GM06990 (cell line): ENCODE results near the gene DBH.

Source experiments
- DNase-seq: peaks from one replicate; pipeline ENCODE4 v3.0.0-alpha.2; 2011; ENCODE audit not compliant: insufficient read length; ENCODE audit errors: extremely low read depth
- H3K27me3 ChIP-seq: replicated peaks from 2 replicates; pipeline ENCODE4 v1.6.0; 2011; ENCODE audit warnings: low read length; ENCODE audit not compliant: control insufficient read depth, insufficient read depth
- H3K36me3 ChIP-seq: 2 replicates; pipeline ENCODE4 v1.5.1; 2011; ENCODE audit warnings: low read length; ENCODE audit not compliant: control insufficient read depth, insufficient read depth
- H3K4me3 ChIP-seq: replicated peaks from 2 replicates; pipeline ENCODE4 v1.5.1; 2011; ENCODE audit warnings: low read depth, mild to moderate bottlenecking, control low read depth, low read length
- TF ChIP-seq, protein P1 (sequence below): IDR thresholded peaks from 2 replicates; pipeline ENCODE4 v1.5.1; 2011; ENCODE audit warnings: low read length, control low read depth, mild to moderate bottlenecking, inconsistent platforms; ENCODE audit not compliant: insufficient read depth, poor library complexity, severe bottlenecking

DBH gene

DNA sequence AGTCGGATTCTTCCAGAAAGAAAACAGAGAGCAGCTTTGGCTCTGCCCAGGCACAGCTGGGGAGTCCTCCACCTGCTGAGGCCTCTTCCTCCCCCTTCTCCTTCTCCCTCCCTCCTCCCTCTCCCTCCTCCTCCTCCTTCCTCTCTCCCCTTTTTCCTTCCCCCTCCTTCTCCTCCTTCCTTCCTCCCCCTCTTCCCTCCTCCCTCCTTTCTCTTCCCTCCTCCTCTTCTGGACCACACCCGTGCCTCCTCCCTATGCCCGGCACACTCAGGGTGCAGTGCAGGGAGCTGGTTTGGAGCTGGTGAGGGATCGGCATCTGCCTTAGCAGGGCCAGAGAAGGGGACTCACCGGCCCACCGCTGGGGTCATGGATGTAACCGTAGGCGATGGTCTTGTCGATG lies 30.2 kb downstream of the DBH start:
- Histone ChIP-seq H3K27me3 (no peaks in the 10 kb centered on the region), H3K36me3 (no peaks in the 10 kb centered on the region), H3K4me3 (no peak overlapping the region)
- TF ChIP-seq, protein P1, sequence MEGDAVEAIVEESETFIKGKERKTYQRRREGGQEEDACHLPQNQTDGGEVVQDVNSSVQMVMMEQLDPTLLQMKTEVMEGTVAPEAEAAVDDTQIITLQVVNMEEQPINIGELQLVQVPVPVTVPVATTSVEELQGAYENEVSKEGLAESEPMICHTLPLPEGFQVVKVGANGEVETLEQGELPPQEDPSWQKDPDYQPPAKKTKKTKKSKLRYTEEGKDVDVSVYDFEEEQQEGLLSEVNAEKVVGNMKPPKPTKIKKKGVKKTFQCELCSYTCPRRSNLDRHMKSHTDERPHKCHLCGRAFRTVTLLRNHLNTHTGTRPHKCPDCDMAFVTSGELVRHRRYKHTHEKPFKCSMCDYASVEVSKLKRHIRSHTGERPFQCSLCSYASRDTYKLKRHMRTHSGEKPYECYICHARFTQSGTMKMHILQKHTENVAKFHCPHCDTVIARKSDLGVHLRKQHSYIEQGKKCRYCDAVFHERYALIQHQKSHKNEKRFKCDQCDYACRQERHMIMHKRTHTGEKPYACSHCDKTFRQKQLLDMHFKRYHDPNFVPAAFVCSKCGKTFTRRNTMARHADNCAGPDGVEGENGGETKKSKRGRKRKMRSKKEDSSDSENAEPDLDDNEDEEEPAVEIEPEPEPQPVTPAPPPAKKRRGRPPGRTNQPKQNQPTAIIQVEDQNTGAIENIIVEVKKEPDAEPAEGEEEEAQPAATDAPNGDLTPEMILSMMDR = no peak
- no peak for DNase-seq

DNA sequence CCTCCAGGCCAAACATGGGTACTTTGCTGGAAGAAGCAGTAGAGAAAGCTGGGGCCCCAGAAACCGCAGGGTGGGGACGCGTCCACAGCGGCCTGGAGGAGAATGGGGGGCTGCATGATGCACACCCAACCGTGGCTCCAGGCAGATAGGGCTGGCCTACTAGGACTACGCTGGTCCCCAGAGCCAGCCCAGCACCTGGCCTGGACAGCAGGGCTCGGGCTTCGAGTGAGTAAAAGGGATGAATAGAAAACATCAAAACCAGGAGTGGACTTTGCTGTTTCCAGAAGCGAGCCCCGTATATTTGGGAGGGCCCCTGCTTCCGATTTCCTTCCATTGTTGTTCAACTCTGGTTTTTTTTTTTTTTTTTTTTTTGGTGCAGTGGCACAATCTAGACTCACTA lies 30.7 kb downstream of the DBH start:
- TF ChIP-seq, protein P1 = no peak
- DNase-seq = no peak
- no peak overlapping the region for H3K4me3 ChIP-seq
- H3K36me3 ChIP-seq = no peaks in the 10 kb centered on the region
- H3K27me3 ChIP-seq = no peaks in the 10 kb centered on the region

DNA sequence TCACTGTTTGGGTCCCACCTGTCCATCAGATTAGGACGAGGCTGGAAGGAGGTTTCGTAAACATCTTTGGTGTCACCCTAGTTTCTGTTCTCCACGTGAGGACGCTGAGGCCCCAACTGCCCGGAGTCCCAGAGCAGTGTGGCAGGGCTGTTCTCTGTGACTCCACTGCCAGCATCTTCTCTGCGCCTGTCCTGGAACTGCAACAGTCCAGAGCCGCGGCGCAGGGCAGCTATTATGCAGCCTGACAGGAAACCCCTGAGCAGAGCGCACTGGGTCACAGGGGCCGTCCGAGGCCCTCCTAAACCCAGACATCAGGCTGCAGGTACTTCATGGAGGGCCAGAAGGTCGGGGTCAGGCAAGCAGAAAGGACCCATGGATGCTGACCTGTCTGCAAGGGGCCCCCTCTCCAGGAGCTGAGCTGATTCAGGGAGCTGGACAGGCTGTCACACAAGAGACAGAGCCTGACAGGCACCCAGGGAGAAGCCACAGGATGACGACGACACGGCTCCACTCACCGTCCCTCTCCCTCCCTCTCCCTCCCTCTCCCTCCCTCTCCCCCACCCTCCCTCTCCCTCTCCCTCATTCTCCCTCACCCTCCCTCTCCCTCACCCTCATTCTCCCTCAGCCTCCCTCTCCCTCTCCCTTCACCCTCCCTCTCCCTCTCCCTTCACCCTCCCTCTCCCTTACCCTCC lies 31.7 kb downstream of the DBH start:
- TF ChIP-seq, protein P1 = no peak
- no peaks in the 10 kb centered on the region for H3K27me3 ChIP-seq
- no peak overlapping the region for H3K4me3 ChIP-seq
- no peaks in the 10 kb centered on the region for H3K36me3 ChIP-seq
- no peak for DNase-seq

DNA sequence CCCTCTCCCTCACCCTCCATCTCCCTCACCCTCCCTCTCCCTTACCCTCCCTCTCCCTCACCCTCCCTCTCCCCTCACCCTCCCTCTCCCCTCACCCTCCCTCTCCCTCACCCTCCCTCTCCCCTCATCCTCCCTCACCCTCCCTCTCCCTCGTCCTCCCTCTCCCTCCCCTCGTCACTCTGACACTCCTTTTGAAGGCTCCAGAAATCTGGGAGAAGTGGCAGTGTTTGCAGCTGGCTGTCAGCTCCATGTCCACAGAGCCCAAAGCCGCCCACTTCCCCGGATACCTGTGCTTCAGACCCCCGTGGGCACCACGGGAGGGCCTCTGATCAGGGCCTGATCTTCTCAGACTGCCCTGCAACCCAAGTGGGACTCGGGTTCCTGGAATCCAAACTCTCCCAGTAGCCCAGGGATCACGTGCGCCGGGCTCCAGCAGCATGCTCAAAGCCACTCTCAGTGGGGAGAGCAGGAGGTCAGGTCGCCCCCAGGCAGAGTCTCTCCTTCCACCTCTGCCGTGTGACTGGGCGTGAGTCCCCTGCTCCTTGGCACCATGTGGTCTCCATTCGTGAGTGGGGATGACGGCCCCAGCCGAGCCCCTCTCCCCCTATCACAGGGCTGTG lies 33.1 kb downstream of the DBH start:
- no peak overlapping the region for H3K4me3 ChIP-seq
- DNase-seq = no peak
- H3K36me3 ChIP-seq = no peaks in the 10 kb centered on the region
- TF ChIP-seq, protein P1 = no peak
- H3K27me3 ChIP-seq = peaks cover 1% of the 10 kb centered on the region; the same call in 1 of the 2 replicates

DNA sequence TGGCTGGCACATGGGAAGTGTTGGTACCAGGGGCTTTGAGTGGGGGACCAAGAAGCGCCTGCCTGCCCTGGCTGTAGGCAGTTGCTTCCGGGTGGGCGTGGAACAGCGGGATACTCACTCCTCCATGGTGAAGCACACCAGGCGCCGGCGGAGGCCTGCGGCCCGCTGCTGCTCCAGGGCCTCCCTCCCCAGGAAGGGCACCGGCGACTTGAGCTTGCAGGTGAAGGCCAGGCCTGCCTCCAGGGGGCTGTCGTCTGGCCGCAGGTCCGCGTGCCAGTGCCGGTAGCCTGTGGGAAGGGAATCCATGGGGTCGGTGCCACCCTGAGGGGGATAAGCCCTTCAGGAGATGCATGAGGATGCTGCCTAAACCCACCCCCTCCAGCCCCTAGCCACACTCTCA lies 34.3 kb downstream of the DBH start:
- Histone ChIP-seq H3K36me3 (no peaks in the 10 kb centered on the region), H3K27me3 (peaks cover 1% of the 10 kb centered on the region; the same call in 1 of the 2 replicates), H3K4me3 (no peak overlapping the region)
- DNase-seq = no peak
- TF ChIP-seq, protein P1 = no peak
